Measurements from ENCODE around the gene B3GNT8. TPM values are rescaled to one million over a fixed set of nuclear protein-coding genes. Genes with fewer than 3 reads are reported as not detected.

Gene B3GNT8
- total and polyA plus RNA-seq, 2 experiments from 2014 or later: 0.71 to 1.8 TPM

GRCh38 chr19:41452584-41453275 is 25.6 kb upstream of the B3GNT8 start:
- peaks cover 3% of the 10 kb centered on the region; the same call in 1 of the 2 replicates for H3K4me1 ChIP-seq (ENCODE audit: insufficient read depth)
- H3F3A ChIP-seq (replicated peaks; ENCODE audit: low read depth): no peaks in the 10 kb centered on the region
- peaks cover 13% of the 10 kb centered on the region; the same call in 1 of the 2 replicates for H3K27me3 ChIP-seq (ENCODE audit: insufficient read depth)
- no peaks in the 10 kb centered on the region for H3K79me2 ChIP-seq (replicated peaks; ENCODE audit: insufficient read depth)
- Mint-ChIP-seq H3K4me3 (no peak overlapping the region), H3K27ac (no peak overlapping the region), H3K27me3 (ENCODE audit: insufficient read depth, low read depth, poor library complexity) (peaks cover 12% of the 10 kb centered on the region), H3K4me1 (peaks cover 6% of the 10 kb centered on the region; the same call in 1 of the 3 replicates), H3K36me3 (ENCODE audit: low read depth) (no peaks in the 10 kb centered on the region), H3K9me3 (no peaks in the 10 kb centered on the region)
- H3K9me2 ChIP-seq (ENCODE audit: insufficient read depth): no peaks in the 10 kb centered on the region
- H4K20me1 ChIP-seq (replicated peaks; ENCODE audit: insufficient read depth): no peaks in the 10 kb centered on the region
- H3K4me2 ChIP-seq: no peak overlapping the region
- H2AFZ ChIP-seq: no peak overlapping the region
- H3K4me3 ChIP-seq: no peak overlapping the region
- H3K36me3 ChIP-seq (ENCODE audit: insufficient read depth): no peaks in the 10 kb centered on the region
- H3K27ac ChIP-seq (ENCODE audit: low read depth): no peak overlapping the region
- no peak for DNase-seq (ENCODE audit: low spot score)
- TF ChIP-seq CTCF (conservative IDR thresholded peaks at IDR 0.05; ENCODE audit: low read depth in 2 of 2) (peak; percentile 14 to 32; a peak in 2 of 4 replicates), EZH2 (IDR thresholded peaks at IDR 0.05; ENCODE audit: low read depth, unreplicated experiment) (no peak)
- ATAC-seq: peak; percentile 17; the same call in 2 of the 3 replicates

- no peak overlapping the region for H3K27ac Mint-ChIP-seq
- ATAC-seq: no peak; the same call in 2 of the 3 replicates
These were observed 22.6 kb upstream of the B3GNT8 start for GRCh38 chr19:41449865-41450178.

More at GRCh38 chr19:41449865-41450178, 22.6 kb upstream of the B3GNT8 start:
- Histone ChIP-seq H3K27ac (ENCODE audit: low read depth) (no peak overlapping the region), H3K27me3 (ENCODE audit: insufficient read depth) (peaks cover 17% of the 10 kb centered on the region; the same call in 1 of the 2 replicates), H3F3A (replicated peaks; ENCODE audit: low read depth) (no peaks in the 10 kb centered on the region), H4K20me1 (replicated peaks; ENCODE audit: insufficient read depth) (no peaks in the 10 kb centered on the region), H3K4me3 (no peak overlapping the region), H3K79me2 (replicated peaks; ENCODE audit: insufficient read depth) (no peaks in the 10 kb centered on the region), H2AFZ (no peak overlapping the region; the same call in 1 of the 2 replicates), H3K4me2 (no peak overlapping the region; the same call in 1 of the 2 replicates), H3K36me3 (ENCODE audit: insufficient read depth) (no peaks in the 10 kb centered on the region), H3K4me1 (ENCODE audit: insufficient read depth) (peaks cover 3% of the 10 kb centered on the region; the same call in 1 of the 2 replicates), H3K9me2 (ENCODE audit: insufficient read depth) (no peaks in the 10 kb centered on the region)
- no peaks in the 10 kb centered on the region for H3K9me3 Mint-ChIP-seq
- H3K36me3 Mint-ChIP-seq (ENCODE audit: low read depth): no peaks in the 10 kb centered on the region
- peaks cover 19% of the 10 kb centered on the region for H3K27me3 Mint-ChIP-seq (ENCODE audit: insufficient read depth, low read depth, poor library complexity)
- no peak overlapping the region for H3K4me3 Mint-ChIP-seq
- H3K4me1 Mint-ChIP-seq: peaks cover 6% of the 10 kb centered on the region; the same call in 1 of the 3 replicates
- TF ChIP-seq CTCF (conservative IDR thresholded peaks at IDR 0.05; ENCODE audit: low read depth in 2 of 2) (no peak), ZNF331 (CRISPR knock-in tag; IDR thresholded peaks at IDR 0.05; ENCODE audit: low read depth) (no peak), NANOG (IDR thresholded peaks at IDR 0.05; ENCODE audit: borderline replicate concordance) (no peak), POLR2AphosphoS5 (IDR thresholded peaks at IDR 0.05; ENCODE audit: low read depth) (no peak), STAT1 (IDR thresholded peaks at IDR 0.05; ENCODE audit: unreplicated experiment) (no peak), EZH2phosphoT487 (IDR thresholded peaks at IDR 0.05; ENCODE audit: unreplicated experiment) (no peak), ETS1 (IDR thresholded peaks at IDR 0.05) (no peak)
- TF ChIP-seq, protein P1, sequence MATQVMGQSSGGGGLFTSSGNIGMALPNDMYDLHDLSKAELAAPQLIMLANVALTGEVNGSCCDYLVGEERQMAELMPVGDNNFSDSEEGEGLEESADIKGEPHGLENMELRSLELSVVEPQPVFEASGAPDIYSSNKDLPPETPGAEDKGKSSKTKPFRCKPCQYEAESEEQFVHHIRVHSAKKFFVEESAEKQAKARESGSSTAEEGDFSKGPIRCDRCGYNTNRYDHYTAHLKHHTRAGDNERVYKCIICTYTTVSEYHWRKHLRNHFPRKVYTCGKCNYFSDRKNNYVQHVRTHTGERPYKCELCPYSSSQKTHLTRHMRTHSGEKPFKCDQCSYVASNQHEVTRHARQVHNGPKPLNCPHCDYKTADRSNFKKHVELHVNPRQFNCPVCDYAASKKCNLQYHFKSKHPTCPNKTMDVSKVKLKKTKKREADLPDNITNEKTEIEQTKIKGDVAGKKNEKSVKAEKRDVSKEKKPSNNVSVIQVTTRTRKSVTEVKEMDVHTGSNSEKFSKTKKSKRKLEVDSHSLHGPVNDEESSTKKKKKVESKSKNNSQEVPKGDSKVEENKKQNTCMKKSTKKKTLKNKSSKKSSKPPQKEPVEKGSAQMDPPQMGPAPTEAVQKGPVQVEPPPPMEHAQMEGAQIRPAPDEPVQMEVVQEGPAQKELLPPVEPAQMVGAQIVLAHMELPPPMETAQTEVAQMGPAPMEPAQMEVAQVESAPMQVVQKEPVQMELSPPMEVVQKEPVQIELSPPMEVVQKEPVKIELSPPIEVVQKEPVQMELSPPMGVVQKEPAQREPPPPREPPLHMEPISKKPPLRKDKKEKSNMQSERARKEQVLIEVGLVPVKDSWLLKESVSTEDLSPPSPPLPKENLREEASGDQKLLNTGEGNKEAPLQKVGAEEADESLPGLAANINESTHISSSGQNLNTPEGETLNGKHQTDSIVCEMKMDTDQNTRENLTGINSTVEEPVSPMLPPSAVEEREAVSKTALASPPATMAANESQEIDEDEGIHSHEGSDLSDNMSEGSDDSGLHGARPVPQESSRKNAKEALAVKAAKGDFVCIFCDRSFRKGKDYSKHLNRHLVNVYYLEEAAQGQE (IDR thresholded peaks at IDR 0.05; ENCODE audit: unreplicated experiment): no peak
- no peak for DNase-seq (ENCODE audit: low spot score)

Data from GM23338 (cell line).